OCI-LY1 (cell line): ENCODE data around the gene PIP5K1C.

ENCODE experiments used
- EZH2 ChIP-seq: fragments of 200-600 bp; sonication (generic), shearing (Covaris generic); IDR thresholded peaks from 2 replicates; pipeline ENCODE4 v1.8.0; 2017; ENCODE audit warnings: borderline replicate concordance, mixed run types, mild to moderate bottlenecking, antibody characterized with exemption, low read length, moderate library complexity, mixed read lengths
- TF ChIP-seq, protein P1 (sequence below): fragments of 200-600 bp; sonication (generic), shearing (Covaris generic); IDR thresholded peaks from 2 replicates; pipeline ENCODE4 v1.5.1; 2017; ENCODE audit warnings: mild to moderate bottlenecking, antibody characterized with exemption, low read length, moderate library complexity, mixed read lengths

DNA sequence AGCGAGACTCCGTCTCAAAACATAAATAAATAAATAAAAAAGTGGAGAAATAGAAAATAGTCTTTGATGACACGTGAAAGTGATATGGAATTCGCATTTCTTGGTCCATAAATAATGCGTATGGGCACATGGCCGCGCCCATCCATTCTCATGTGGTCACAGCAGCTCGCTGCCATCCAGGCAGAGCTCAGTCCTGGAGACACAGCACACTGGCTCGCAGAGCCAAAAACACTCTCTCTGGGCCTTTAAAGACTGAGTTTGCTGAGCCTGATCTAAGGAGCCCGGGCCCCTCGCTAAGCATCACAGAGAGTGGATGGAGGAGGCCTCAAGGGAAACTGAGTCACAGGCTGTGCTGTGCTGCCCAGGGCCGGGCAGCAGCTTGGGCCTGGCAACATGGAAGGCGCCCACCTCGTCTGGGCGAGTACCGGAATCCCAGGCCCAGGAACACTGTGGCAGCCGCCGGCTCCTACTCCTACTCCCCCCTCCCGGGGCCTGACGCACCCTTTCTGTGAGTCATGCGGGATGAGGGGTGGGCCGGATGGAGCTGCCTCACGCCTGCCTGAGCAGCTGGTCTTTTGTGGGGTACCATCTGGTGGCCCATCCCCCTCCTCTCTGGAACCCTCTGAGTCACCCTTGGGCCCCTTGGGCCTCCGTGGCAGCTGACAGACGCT, 44.7 kb downstream of the PIP5K1C start:
- TF ChIP-seq, protein P1, sequence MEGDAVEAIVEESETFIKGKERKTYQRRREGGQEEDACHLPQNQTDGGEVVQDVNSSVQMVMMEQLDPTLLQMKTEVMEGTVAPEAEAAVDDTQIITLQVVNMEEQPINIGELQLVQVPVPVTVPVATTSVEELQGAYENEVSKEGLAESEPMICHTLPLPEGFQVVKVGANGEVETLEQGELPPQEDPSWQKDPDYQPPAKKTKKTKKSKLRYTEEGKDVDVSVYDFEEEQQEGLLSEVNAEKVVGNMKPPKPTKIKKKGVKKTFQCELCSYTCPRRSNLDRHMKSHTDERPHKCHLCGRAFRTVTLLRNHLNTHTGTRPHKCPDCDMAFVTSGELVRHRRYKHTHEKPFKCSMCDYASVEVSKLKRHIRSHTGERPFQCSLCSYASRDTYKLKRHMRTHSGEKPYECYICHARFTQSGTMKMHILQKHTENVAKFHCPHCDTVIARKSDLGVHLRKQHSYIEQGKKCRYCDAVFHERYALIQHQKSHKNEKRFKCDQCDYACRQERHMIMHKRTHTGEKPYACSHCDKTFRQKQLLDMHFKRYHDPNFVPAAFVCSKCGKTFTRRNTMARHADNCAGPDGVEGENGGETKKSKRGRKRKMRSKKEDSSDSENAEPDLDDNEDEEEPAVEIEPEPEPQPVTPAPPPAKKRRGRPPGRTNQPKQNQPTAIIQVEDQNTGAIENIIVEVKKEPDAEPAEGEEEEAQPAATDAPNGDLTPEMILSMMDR, result no peak
- no peak for TF ChIP-seq EZH2
